ENCODE data around the gene KLF12. TPM values are rescaled to one million over a fixed set of nuclear protein-coding genes. Genes with fewer than 3 reads are reported as not detected.

Gene KLF12
- total RNA-seq, 1 donor from 2014 or later = 18.6 TPM

DNA sequence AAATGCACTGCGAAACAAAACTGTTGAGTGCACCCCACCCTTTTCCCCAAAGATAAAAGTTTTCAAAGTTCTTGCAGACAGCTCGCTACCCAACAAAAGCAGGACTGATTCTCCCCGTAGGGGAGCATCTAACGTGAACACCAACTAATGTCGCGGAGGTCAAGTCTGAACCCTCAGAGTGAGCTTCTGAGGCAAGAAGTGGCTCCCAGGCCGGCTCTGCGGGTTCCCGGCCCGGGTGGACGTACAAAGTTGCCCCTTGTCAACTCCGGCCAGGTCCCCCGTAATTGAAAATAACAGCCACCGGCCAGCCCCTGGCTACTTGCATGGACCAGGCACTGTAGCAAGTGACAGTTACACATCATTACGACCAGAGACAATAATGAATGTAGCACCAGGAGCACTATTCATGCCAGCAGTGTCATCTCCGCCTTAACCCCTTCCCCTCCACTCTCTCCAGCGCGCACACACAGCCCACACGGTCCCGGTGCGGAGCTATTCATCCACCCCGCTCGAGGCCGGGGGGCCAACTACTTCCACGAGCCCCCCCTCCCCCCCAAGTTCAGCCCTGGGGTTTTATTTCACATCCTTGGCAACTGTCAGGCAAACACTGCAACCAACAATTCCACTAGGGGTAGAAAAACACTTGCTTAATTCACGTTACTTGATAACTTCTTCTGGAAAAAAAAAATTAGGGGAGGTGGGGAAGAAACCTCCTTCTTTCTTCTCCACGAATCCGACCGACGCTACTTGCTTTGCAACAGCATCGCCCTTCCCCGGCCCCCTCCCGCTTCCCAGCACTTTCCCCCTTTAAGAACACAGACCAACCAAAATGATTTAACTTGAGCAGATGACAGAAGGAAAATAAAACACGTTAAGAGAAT, 1.2 kb downstream of the KLF12 start:
- peaks cover 2% of the 10 kb centered on the region for H3K36me3 Mint-ChIP-seq (ENCODE audit: low read depth)
- no peak for DNase-seq (ENCODE audit: low spot score)
- H3K4me1 Mint-ChIP-seq (ENCODE audit: low read depth) = peaks cover 56% of the 10 kb centered on the region
- H3K27ac Mint-ChIP-seq = peak overlapping the region; percentile 99
- no peaks in the 10 kb centered on the region for H3K27me3 Mint-ChIP-seq (ENCODE audit: insufficient read depth)
- no peaks in the 10 kb centered on the region for H3K9me3 Mint-ChIP-seq
- H3K4me3 Mint-ChIP-seq = peak overlapping the region; percentile 95
- intact Hi-C loops (cut with micrococcal nuclease) = loop anchor here (1.0 to 10.0 kb wide), 11 partner anchors 42 to 1402 kb away; partner anchors contain the start of genes COMMD6, KLF5 and TBC1D4

DNA sequence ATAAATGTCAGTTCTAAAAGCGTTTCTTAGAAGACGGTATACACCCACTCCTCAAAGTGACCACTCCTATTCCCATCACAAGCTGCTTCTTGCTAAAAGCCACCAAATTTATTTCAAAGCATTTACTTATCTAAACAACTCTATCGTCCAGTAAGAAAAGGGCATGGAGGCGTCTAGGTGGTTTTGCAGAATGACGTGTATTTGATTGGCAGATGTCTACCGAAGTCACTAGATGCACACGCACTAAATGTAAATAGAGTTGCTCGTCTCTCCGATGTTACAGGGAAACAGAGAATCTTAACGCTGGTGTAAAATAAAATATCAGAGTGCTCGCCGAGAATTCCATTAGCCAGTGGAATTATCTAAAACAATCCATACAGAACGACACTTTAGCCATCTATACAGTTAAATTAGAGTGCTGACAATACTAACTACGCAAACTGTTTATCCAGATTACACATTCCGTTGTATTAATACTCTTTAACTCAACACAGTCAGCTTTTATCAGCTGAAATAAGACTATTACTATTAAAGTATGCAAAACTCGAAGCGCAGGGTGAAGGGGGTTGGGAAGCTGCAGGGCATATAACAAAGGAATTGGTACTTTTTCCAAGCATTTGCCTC, 1.9 kb downstream of the KLF12 start:
- peak overlapping the region; percentile 66 for H3K27ac Mint-ChIP-seq
- no peaks in the 10 kb centered on the region for H3K27me3 Mint-ChIP-seq (ENCODE audit: insufficient read depth)
- H3K4me1 Mint-ChIP-seq (ENCODE audit: low read depth) = peaks cover 61% of the 10 kb centered on the region
- peak overlapping the region; percentile 95 for H3K4me3 Mint-ChIP-seq
- H3K36me3 Mint-ChIP-seq (ENCODE audit: low read depth) = peaks cover 2% of the 10 kb centered on the region
- H3K9me3 Mint-ChIP-seq = no peaks in the 10 kb centered on the region
- intact Hi-C loops (cut with micrococcal nuclease) = loop anchor here (2.0 to 10.0 kb wide), 8 partner anchors 41 to 1403 kb away; partner anchors contain the start of genes COMMD6, KLF5 and TBC1D4
- DNase-seq (ENCODE audit: low spot score) = no peak

DNA sequence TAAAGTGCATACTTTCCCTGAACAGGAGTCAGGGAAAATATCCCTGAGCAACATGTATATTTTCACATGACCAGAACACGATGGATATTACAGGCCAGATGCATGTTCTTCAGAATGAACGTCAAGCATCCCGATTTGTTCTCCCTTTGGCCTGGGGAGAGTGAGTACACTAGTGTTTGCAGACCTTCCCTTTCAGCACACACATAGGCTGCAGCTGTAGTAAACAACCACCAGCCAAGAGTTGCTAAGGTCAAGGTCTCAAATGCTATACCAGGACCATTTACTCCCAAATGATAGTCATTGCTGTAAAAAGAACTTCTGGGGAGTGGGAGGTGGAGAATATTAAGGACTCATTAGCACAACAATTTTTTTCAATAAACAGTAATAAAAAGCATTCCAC, 3.0 kb downstream of the KLF12 start:
- Mint-ChIP-seq H3K4me3 (peak overlapping the region; percentile 7), H3K27me3 (ENCODE audit: insufficient read depth) (no peaks in the 10 kb centered on the region), H3K27ac (no peak overlapping the region), H3K36me3 (ENCODE audit: low read depth) (peaks cover 2% of the 10 kb centered on the region), H3K9me3 (no peaks in the 10 kb centered on the region), H3K4me1 (ENCODE audit: low read depth) (peaks cover 64% of the 10 kb centered on the region)
- DNase-seq (ENCODE audit: low spot score) = no peak
- intact Hi-C loops (cut with micrococcal nuclease) = loop anchor here (5.0 to 10.0 kb wide), 5 partner anchors 1076 to 1404 kb away; partner anchors contain the start of genes COMMD6, KLF5 and TBC1D4

DNA sequence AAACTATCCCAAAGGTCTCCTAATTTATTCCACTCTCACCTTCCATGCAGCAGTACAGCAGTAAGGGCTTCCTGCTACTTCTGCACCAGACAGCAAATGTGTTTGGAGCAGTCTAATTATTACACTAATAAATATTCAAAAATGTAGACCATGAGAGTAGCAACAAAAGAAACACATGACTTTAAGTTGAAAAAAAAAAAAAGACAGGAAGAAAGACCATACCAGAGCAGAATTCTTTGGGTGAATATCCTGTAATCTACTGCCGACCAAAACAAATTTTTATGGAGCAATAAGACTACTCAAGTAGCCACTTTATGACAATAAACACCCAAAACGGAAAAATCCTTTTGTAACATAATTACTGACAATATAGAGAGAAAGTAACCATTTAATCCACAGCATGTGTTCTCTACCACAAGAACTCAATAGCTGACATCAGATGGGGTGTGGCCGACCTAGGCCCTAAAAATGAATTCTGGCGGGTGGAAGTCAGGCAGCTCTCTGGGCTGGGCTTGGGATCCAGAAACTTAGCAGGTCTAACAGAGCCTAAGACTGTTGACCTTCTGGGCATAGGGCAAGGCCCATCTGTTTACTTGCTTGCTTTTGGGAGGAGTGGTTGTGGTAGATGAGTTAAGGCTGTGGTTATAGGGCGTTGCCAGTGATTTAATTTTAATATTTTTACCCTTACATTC, 4.6 kb downstream of the KLF12 start:
- intact Hi-C loops (cut with micrococcal nuclease) = loop anchor here (5.0 to 10.0 kb wide), 5 partner anchors 1075 to 1405 kb away; partner anchors contain the start of genes COMMD6, KLF5 and TBC1D4
- peaks cover 2% of the 10 kb centered on the region for H3K36me3 Mint-ChIP-seq (ENCODE audit: low read depth)
- no peaks in the 10 kb centered on the region for H3K27me3 Mint-ChIP-seq (ENCODE audit: insufficient read depth)
- H3K4me3 Mint-ChIP-seq = peak overlapping the region; percentile 19
- peaks cover 64% of the 10 kb centered on the region for H3K4me1 Mint-ChIP-seq (ENCODE audit: low read depth)
- DNase-seq (ENCODE audit: low spot score) = no peak
- H3K27ac Mint-ChIP-seq = peak overlapping the region; percentile 55
- H3K9me3 Mint-ChIP-seq = no peaks in the 10 kb centered on the region

DNA sequence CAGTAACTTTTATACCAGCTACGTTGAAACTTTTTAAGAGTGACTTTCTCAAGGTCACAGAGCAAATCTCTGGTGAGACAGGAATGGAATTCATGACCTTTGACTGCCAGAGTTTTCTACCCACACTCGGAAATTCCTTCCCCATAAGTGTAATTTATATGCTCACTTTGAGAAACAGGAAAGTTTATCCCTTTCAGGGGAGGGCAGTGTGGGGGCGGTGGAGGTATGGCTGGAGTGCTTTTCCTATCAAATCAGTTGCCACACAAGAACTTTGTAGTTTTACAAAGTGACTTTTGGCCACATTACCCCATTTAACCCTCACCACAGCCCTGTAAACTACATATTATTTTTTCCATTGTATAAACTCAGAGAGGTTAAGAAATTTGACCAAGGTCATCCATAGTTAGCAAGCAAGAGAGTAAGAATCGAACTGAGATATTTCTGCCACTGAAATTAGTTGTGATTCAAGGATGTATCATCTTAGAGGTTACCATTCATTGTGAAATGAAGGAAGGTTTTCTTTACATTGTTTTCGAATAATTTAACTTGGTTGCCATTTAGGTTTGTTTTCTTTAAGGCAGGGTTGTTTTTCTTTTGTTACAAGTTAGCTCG, 5.9 kb downstream of the KLF12 start:
- Mint-ChIP-seq H3K9me3 (no peaks in the 10 kb centered on the region), H3K36me3 (ENCODE audit: low read depth) (peaks cover 2% of the 10 kb centered on the region), H3K27ac (peak overlapping the region; percentile 71), H3K4me1 (ENCODE audit: low read depth) (peaks cover 62% of the 10 kb centered on the region), H3K4me3 (no peak overlapping the region), H3K27me3 (ENCODE audit: insufficient read depth) (no peaks in the 10 kb centered on the region)
- intact Hi-C loops (cut with micrococcal nuclease) = loop anchor here (1.0 kb wide), 2 partner anchors 11 to 143 kb away; no protein-coding TSS in a partner anchor
- no peak for DNase-seq (ENCODE audit: low spot score)

DNA sequence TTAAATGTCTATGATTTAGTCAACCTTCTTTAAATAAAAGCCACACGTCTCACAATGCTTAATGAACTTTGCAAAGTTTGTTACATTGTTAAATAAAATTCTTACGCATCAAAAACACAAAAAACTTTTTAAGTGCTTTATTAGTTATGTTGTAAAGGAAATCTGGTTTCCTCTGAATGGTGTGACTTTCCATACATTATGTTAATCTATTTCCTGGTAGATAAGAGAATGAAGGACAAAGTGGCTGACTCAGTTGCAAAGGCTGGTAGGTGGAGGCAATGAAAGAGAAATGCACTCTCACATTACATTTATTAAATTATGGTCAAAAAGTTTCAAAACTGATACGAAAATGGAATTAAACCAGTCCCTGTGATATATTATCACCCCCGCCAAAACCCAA, 15.9 kb downstream of the KLF12 start:
- intact Hi-C loops (cut with micrococcal nuclease) = no loop called here
- DNase-seq (ENCODE audit: low spot score) = no peak
- H3K27me3 Mint-ChIP-seq (ENCODE audit: insufficient read depth) = no peaks in the 10 kb centered on the region
- peaks cover 30% of the 10 kb centered on the region for H3K9me3 Mint-ChIP-seq
- no peak overlapping the region for H3K4me3 Mint-ChIP-seq
- H3K27ac Mint-ChIP-seq = no peak overlapping the region
- peaks cover 26% of the 10 kb centered on the region for H3K36me3 Mint-ChIP-seq (ENCODE audit: low read depth)
- H3K4me1 Mint-ChIP-seq (ENCODE audit: low read depth) = peaks cover 43% of the 10 kb centered on the region

DNA sequence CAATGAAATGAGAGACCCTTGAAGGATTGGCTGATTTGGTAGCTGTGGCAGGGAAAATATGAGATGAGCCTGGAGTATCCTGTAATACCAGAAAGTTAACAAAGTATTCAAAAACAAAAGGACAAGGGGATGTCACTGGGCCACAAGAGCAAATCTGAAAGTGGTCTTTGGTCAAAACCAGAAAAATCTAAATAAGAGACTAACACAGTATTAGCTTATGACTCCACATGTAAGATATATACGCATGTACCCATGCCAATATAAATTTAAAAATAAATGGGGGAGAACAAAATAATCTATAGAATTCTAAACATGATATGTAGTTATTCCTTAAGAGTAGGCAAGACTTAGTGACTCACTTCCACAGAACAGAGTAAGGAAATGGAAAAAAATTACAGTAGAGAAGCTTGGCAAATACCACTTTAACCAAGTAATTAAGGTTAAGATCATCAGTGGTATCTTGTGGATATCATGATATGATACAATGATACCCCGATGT, 16.9 kb downstream of the KLF12 start:
- Mint-ChIP-seq H3K36me3 (ENCODE audit: low read depth) (peaks cover 32% of the 10 kb centered on the region), H3K4me1 (ENCODE audit: low read depth) (peaks cover 42% of the 10 kb centered on the region), H3K4me3 (no peak overlapping the region), H3K27me3 (ENCODE audit: insufficient read depth) (no peaks in the 10 kb centered on the region), H3K9me3 (peaks cover 30% of the 10 kb centered on the region), H3K27ac (no peak overlapping the region)
- intact Hi-C loops (cut with micrococcal nuclease) = loop anchor here (1.0 kb wide), 1 partner anchor 11 kb away; no protein-coding TSS in a partner anchor
- DNase-seq (ENCODE audit: low spot score) = no peak

DNA sequence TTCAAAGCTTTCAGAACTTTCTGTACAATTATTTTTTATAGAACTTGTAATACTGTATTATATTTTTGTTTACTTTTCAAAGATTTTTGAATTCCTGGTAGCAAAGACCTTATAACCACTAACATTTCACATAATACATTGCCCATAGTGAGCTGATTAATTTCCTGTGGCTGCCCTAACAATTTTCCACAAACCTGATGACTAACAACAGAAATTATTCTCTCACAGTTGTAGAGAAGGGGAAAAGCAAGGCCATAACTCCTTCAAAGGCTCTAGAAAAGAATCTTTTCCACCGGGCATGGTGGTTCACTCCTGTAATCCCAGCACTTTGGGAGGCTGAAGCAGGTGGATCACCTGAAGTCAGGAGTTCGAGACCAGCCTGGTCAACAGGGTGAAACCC, 19.1 kb downstream of the KLF12 start:
- no peak for DNase-seq (ENCODE audit: low spot score)
- intact Hi-C loops (cut with micrococcal nuclease) = no loop called here
- Mint-ChIP-seq H3K4me3 (no peak overlapping the region), H3K27me3 (ENCODE audit: insufficient read depth) (no peaks in the 10 kb centered on the region), H3K9me3 (peaks cover 30% of the 10 kb centered on the region), H3K36me3 (ENCODE audit: low read depth) (peaks cover 34% of the 10 kb centered on the region), H3K4me1 (ENCODE audit: low read depth) (peaks cover 48% of the 10 kb centered on the region), H3K27ac (no peak overlapping the region)

DNA sequence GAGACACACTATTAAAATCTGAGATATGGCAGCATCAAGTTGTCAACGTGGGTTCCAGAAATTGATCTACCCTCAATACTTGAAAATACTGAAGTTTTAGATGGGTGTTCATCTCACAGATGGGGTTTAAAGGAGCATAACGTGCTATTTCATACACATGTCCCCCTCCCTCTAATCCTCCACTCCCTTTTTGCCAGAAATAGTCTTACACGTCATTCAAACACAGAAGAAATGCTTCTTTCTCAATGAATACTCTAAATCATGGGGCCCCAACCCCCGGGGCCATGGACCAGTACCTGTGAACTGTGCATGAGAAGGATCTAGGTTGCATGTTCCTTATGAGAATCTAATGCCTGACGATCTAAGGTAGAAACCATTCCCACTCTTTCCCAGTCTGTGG, 19.6 kb downstream of the KLF12 start:
- H3K9me3 Mint-ChIP-seq = peaks cover 26% of the 10 kb centered on the region
- H3K27me3 Mint-ChIP-seq (ENCODE audit: insufficient read depth) = no peaks in the 10 kb centered on the region
- DNase-seq (ENCODE audit: low spot score) = no peak
- peaks cover 34% of the 10 kb centered on the region for H3K36me3 Mint-ChIP-seq (ENCODE audit: low read depth)
- H3K4me3 Mint-ChIP-seq = no peak overlapping the region
- H3K4me1 Mint-ChIP-seq (ENCODE audit: low read depth) = peaks cover 50% of the 10 kb centered on the region
- intact Hi-C loops (cut with micrococcal nuclease) = no loop called here
- H3K27ac Mint-ChIP-seq = no peak overlapping the region

DNA sequence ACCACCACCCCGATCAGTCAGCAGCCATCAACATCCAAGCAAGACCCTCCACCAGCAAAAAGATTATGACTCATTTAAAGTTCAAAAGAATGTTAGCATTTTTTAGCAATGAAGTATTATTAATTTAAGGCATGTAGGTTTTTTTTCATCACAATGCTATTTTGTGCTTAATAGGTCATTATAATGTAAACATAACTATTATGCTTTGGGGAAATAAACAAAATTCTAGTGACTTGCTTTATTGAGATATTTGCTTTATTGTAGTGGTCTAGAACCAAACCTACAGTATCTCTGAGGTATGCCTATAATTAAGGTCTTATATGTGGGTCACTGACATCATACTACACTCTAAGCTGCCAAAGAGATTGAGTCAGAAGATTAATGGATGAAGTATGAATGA, 20.0 kb downstream of the KLF12 start:
- Mint-ChIP-seq H3K9me3 (peaks cover 21% of the 10 kb centered on the region), H3K27me3 (ENCODE audit: insufficient read depth) (no peaks in the 10 kb centered on the region), H3K4me3 (no peak overlapping the region), H3K36me3 (ENCODE audit: low read depth) (peaks cover 30% of the 10 kb centered on the region), H3K27ac (no peak overlapping the region), H3K4me1 (ENCODE audit: low read depth) (peaks cover 50% of the 10 kb centered on the region)
- DNase-seq (ENCODE audit: low spot score) = no peak
- intact Hi-C loops (cut with micrococcal nuclease) = no loop called here

DNA sequence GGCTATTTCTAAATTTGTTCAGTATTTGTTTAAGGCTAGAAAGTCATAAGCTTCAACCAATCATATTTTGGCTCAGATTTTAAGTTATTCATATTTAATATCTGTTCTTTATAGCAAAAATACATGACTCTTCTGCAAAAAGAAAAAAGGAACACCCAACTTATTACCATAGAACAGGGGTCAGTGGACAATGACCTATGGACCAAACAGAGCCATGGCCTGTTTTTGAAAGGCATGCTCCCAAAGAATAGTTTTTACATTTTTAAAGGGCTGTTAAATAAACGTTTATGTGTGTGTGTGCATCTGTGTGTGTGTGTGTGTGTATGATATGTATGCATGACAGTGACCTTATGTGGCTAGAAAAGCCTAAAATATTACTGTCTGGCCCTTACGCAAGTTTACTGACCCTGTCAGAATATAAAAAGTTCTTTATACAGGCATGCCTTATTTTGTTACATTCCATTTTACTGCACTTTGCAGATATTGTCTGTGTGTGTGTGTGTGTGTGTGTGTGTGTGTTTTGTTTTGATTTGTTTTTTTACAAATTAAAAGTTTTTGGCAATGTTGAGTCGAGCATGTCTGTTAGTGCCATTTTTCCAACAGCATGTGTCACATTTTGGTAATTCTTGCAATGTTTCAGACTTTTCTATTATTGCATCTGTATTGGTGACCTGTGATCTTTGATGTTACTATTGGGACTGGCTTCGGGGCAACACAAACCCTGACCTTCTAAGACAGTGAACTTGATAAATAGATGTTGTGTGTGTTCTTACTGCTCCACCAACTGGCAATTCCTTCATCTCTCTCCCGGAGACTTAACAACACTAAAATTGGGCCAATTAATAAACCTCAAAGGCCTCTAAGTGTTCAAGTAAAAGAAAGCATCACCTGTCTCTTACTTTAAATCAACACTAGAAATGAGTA, 22.0 kb downstream of the KLF12 start:
- intact Hi-C loops (cut with micrococcal nuclease) = no loop called here
- Mint-ChIP-seq H3K9me3 (peaks cover 2% of the 10 kb centered on the region), H3K27ac (no peak overlapping the region), H3K4me3 (no peak overlapping the region), H3K36me3 (ENCODE audit: low read depth) (peaks cover 15% of the 10 kb centered on the region), H3K27me3 (ENCODE audit: insufficient read depth) (no peaks in the 10 kb centered on the region), H3K4me1 (ENCODE audit: low read depth) (peaks cover 35% of the 10 kb centered on the region)
- DNase-seq (ENCODE audit: low spot score) = no peak

Data from activated T-helper 1 cell treated with anti-CD3 and anti-CD28 coated beads, Interleukin-12 subunit alpha, Interleukin-12 subunit beta, Interleukin-2, Interleukin-4 antibody, amounts not matched to agents 30 ng/mL and 10 ng/mL and 1 ng/mL, durations not matched to agents 14 hours and 24 hours and 36 hours (primary cell).